MCF 10A (cell line): ENCODE measurements around the gene CNR2. TPM values are rescaled to one million over a fixed set of nuclear protein-coding genes. Genes with fewer than 3 reads are reported as not detected.
A peak's percentile ranks its signal among the peaks of the same experiment; 100 is the strongest.

ENCODE experiments used
- BruUV-seq: library from RNA; stranded (reverse); fragments of 400-500 nt; replicated peaks from 2 replicates; lab custom pipeline; 2021; lab: Mats Ljungman, UMichigan
- CTCF ChIA-PET: fragments of 300-600 bp; sonication (Branson Sonifier 250); formaldehyde crosslinking; extraction: SDS; loops from one replicate; lab custom pipeline; 2021; ENCODE audit warnings: antibody characterized with exemption, inconsistent platforms; lab: Yijun Ruan, JAX
- POLR2A ChIA-PET: fragments of 300-600, 350-650 bp; sonication (Branson Sonifier 250); formaldehyde crosslinking; extraction: SDS; loops from one replicate; lab custom pipeline; 2020; ENCODE audit warnings: antibody characterized with exemption, inconsistent platforms; lab: Yijun Ruan, JAX
- DNase-seq: peaks from one replicate; pipeline ENCODE4 v3.0.0-alpha.2; 2018; ENCODE audit not compliant: unreplicated experiment
- H3K27ac Mint-ChIP-seq: one replicate; pipeline ENCODE4 v1.8.0; 2022; ENCODE audit warnings: mild to moderate bottlenecking, low read depth, mixed read lengths; ENCODE audit not compliant: unreplicated experiment
- H3K27me3 Mint-ChIP-seq: one replicate; pipeline ENCODE4 v1.8.0; 2022; ENCODE audit warnings: mixed read lengths; ENCODE audit not compliant: insufficient read depth, unreplicated experiment
- H3K36me3 Mint-ChIP-seq: one replicate; pipeline ENCODE4 v1.8.0; 2022; ENCODE audit warnings: mild to moderate bottlenecking, moderate library complexity, mixed read lengths; ENCODE audit not compliant: insufficient read depth, unreplicated experiment
- H3K4me1 Mint-ChIP-seq: one replicate; pipeline ENCODE4 v1.8.0; 2022; ENCODE audit warnings: mixed read lengths; ENCODE audit not compliant: insufficient read depth, unreplicated experiment
- H3K4me3 Mint-ChIP-seq: one replicate; pipeline ENCODE4 v1.8.0; 2022; ENCODE audit warnings: mild to moderate bottlenecking, moderate library complexity, mixed read lengths; ENCODE audit not compliant: unreplicated experiment
- H3K9me3 Mint-ChIP-seq: one replicate; pipeline ENCODE4 v1.8.0; 2022; ENCODE audit warnings: mixed read lengths; ENCODE audit not compliant: unreplicated experiment
- CTCF ChIP-seq: fragments of 200-600 bp; IDR thresholded peaks from one replicate; pipeline ENCODE4 v1.8.0; 2022; ENCODE audit warnings: antibody characterized with exemption, mild to moderate bottlenecking; ENCODE audit not compliant: unreplicated experiment
- intact Hi-C: fragments of 100-400 bp; cut with micrococcal nuclease; formaldehyde crosslinking; loops from 2 replicates; pipeline ENCODE4 v1.14.1; 2022
- total RNA-seq: library from RNA; stranded (reverse); gene quantifications from 2 replicates; pipeline ENCODE4 v1.2.3, GENCODE V29; 2022

The CNR2 gene
- total RNA-seq, 1 experiment from 2014 or later, result not detected

GRCh38 chr1:23911921-23912320 is 1.2 kb downstream of the CNR2 start:
- intact Hi-C loops, result loop anchor here (10.0 kb wide), 1 partner anchor 367 kb away; no protein-coding TSS in a partner anchor
- Mint-ChIP-seq H3K27me3 (no peaks in the 10 kb centered on the region), H3K4me1 (peaks cover 3% of the 10 kb centered on the region), H3K27ac (no peak overlapping the region), H3K36me3 (no peaks in the 10 kb centered on the region), H3K9me3 (no peaks in the 10 kb centered on the region), H3K4me3 (no peak overlapping the region)
- ChIA-PET CTCF (no interaction called here), POLR2A (interaction anchor here (0.9 kb wide), 1 partner anchor 134 kb away, joined by 3 read pairs; no protein-coding TSS in a partner anchor)
- DNase-seq, result no peak
- BruUV-seq, result no TSS peak
- TF ChIP-seq CTCF, result no peak

GRCh38 chr1:23910553-23911246 is 2.5 kb downstream of the CNR2 start:
- intact Hi-C loops, result loop anchor here (10.0 kb wide), 1 partner anchor 366 kb away; no protein-coding TSS in a partner anchor
- H3K9me3 Mint-ChIP-seq, result no peaks in the 10 kb centered on the region
- TF ChIP-seq CTCF, result no peak
- POLR2A ChIA-PET, result interaction anchor here (1.2 kb wide), 1 partner anchor 111 kb away, joined by 4 read pairs; no protein-coding TSS in a partner anchor
- no peak overlapping the region for H3K27ac Mint-ChIP-seq
- no peaks in the 10 kb centered on the region for H3K36me3 Mint-ChIP-seq
- H3K4me1 Mint-ChIP-seq, result no peaks in the 10 kb centered on the region
- no peak overlapping the region for H3K4me3 Mint-ChIP-seq
- DNase-seq, result no peak
- H3K27me3 Mint-ChIP-seq, result no peaks in the 10 kb centered on the region
- BruUV-seq, result no TSS peak
- CTCF ChIA-PET, result no interaction called here

GRCh38 chr1:23910144-23910543 is 3.0 kb downstream of the CNR2 start:
- DNase-seq, result no peak
- ChIA-PET POLR2A (interaction anchor here (1.2 to 1.4 kb wide), 2 partner anchors 99 to 111 kb away, joined by 3 to 4 read pairs; no protein-coding TSS in a partner anchor), CTCF (interaction anchor here (0.6 to 0.8 kb wide), 3 partner anchors 100 to 229 kb away, joined by 3 to 7 read pairs (median 4); no protein-coding TSS in a partner anchor)
- Mint-ChIP-seq H3K4me3 (no peak overlapping the region), H3K36me3 (no peaks in the 10 kb centered on the region), H3K27ac (no peak overlapping the region), H3K4me1 (no peaks in the 10 kb centered on the region), H3K27me3 (no peaks in the 10 kb centered on the region), H3K9me3 (no peaks in the 10 kb centered on the region)
- intact Hi-C loops, result loop anchor here (10.0 kb wide), 1 partner anchor 365 kb away; no protein-coding TSS in a partner anchor
- TF ChIP-seq CTCF, result no peak
- no TSS peak for BruUV-seq

- H3K4me3 Mint-ChIP-seq, result no peak overlapping the region
- intact Hi-C loops, result no loop called here
- H3K27ac Mint-ChIP-seq, result no peak overlapping the region
- BruUV-seq, result no TSS peak
- H3K36me3 Mint-ChIP-seq, result no peaks in the 10 kb centered on the region
- H3K9me3 Mint-ChIP-seq, result no peaks in the 10 kb centered on the region
- POLR2A ChIA-PET, result interaction anchor here (1.4 kb wide), 1 partner anchor 99 kb away, joined by 3 read pairs; no protein-coding TSS in a partner anchor
- CTCF ChIA-PET, result interaction anchor here (0.6 to 1.2 kb wide), 4 partner anchors 100 to 230 kb away, joined by 3 to 7 read pairs (median 4); no protein-coding TSS in a partner anchor
- no peak for TF ChIP-seq CTCF
- peaks cover 5% of the 10 kb centered on the region for H3K4me1 Mint-ChIP-seq
- H3K27me3 Mint-ChIP-seq, result no peaks in the 10 kb centered on the region
- peak; percentile 24 for DNase-seq
Measured at GRCh38 chr1:23909412-23909811, 3.8 kb downstream of the CNR2 start.
